Keratinocyte (primary cell): Measurements from ENCODE around the gene MYH9.

Experiments used
- EZH2 ChIP-seq: IDR thresholded peaks from one replicate; pipeline ENCODE4 v1.6.1; 2012; ENCODE audit warnings: inconsistent platforms, mild to moderate bottlenecking, low read length, moderate library complexity
- TF ChIP-seq, protein P1 (sequence below), 3 experiments: IDR thresholded peaks in 1 of 3; conservative IDR thresholded peaks in 1 of 3; optimal IDR thresholded peaks in 1 of 3; 2 replicates in 2 of 3; 3 replicates in 1 of 3; pipeline versions ENCODE3 to v1.5.1; 2011; ENCODE audit warnings: low read length in 3 of 3, mild to moderate bottlenecking in 3 of 3, moderate library complexity in 2 of 3, control low read depth in 1 of 3, inconsistent platforms in 1 of 3; ENCODE audit not compliant: insufficient read depth in 2 of 3; ENCODE audit errors: extremely low read depth in 1 of 3

DNA sequence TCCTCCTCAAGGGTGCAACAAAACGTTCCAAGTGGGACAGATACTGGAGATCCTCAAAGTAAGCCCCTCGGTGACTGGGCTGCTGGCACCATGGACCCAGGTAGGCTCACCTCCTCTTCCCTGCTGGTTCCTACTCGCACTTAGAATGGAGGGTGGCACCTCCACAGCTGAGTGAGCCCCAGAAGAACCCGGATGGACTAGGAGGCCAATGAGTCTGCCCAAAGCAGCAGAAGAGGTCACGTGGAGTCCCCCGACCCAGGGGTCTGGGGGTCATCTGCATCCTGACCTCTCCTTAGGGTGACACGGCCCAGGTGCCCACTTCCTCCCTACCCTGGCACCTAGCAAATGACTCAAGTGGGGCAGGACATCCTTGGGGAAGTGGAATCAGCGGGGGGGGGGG, 130.5 kb downstream of the MYH9 start:
- TF ChIP-seq, protein P1, sequence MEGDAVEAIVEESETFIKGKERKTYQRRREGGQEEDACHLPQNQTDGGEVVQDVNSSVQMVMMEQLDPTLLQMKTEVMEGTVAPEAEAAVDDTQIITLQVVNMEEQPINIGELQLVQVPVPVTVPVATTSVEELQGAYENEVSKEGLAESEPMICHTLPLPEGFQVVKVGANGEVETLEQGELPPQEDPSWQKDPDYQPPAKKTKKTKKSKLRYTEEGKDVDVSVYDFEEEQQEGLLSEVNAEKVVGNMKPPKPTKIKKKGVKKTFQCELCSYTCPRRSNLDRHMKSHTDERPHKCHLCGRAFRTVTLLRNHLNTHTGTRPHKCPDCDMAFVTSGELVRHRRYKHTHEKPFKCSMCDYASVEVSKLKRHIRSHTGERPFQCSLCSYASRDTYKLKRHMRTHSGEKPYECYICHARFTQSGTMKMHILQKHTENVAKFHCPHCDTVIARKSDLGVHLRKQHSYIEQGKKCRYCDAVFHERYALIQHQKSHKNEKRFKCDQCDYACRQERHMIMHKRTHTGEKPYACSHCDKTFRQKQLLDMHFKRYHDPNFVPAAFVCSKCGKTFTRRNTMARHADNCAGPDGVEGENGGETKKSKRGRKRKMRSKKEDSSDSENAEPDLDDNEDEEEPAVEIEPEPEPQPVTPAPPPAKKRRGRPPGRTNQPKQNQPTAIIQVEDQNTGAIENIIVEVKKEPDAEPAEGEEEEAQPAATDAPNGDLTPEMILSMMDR (optimal IDR thresholded peaks at IDR 0.05 in 1 of 3, IDR thresholded peaks at IDR 0.05 in 1 of 3, conservative IDR thresholded peaks at IDR 0.05 in 1 of 3; ENCODE audit: extremely low read depth in 1 of 3, insufficient read depth in 2 of 3, low read length in 3 of 3) = no peak
- no peak for TF ChIP-seq EZH2
